IMR-90 (cell line): Measurements from ENCODE around the gene S100A2.

ENCODE experiments used
- BHLHE40 ChIP-seq: fragments of 150-350 bp; IDR thresholded peaks from 2 replicates; pipeline ENCODE4 v1.6.1; 2016; ENCODE audit warnings: mild to moderate bottlenecking, low read depth, low read length
- CEBPB ChIP-seq: IDR thresholded peaks from 2 replicates; pipeline ENCODE4 v1.6.1; 2012; ENCODE audit warnings: low read depth, low read length, improper control_type of control experiment
- CHD1 ChIP-seq: IDR thresholded peaks from 2 replicates; pipeline ENCODE4 v1.6.1; 2012; ENCODE audit warnings: low read depth, low read length, improper control_type of control experiment
- CTCF ChIP-seq: conservative IDR thresholded peaks from 2 replicates; pipeline ENCODE4 v1.5.1; 2012; ENCODE audit warnings: mild to moderate bottlenecking, low read depth, low read length, improper control_type of control experiment
- FOS ChIP-seq: fragments of 150-350 bp; IDR thresholded peaks from 2 replicates; pipeline ENCODE4 v1.6.1; 2016; ENCODE audit warnings: low read depth, low read length
- MAFK ChIP-seq: IDR thresholded peaks from 2 replicates; pipeline ENCODE4 v1.6.1; 2012; ENCODE audit warnings: low read depth, low read length, improper control_type of control experiment
- MAZ ChIP-seq: IDR thresholded peaks from 2 replicates; pipeline ENCODE4 v1.6.1; 2012; ENCODE audit warnings: low read depth, mild to moderate bottlenecking, low read length, improper control_type of control experiment, moderate library complexity, borderline replicate concordance
- MXI1 ChIP-seq: IDR thresholded peaks from 2 replicates; pipeline ENCODE4 v1.6.1; 2012; ENCODE audit warnings: low read depth, mild to moderate bottlenecking, low read length, moderate library complexity, borderline replicate concordance
- POLR2A ChIP-seq: IDR thresholded peaks from 2 replicates; pipeline ENCODE4 v1.6.1; 2012; ENCODE audit warnings: mild to moderate bottlenecking, low read depth, low read length
- RAD21 ChIP-seq: IDR thresholded peaks from 2 replicates; pipeline ENCODE4 v1.6.1; 2012; ENCODE audit warnings: low read length, improper control_type of control experiment
- RCOR1 ChIP-seq: IDR thresholded peaks from 2 replicates; pipeline ENCODE4 v1.6.1; 2012; ENCODE audit warnings: mild to moderate bottlenecking, low read length, improper control_type of control experiment; ENCODE audit not compliant: insufficient replicate concordance
- RFX5 ChIP-seq: IDR thresholded peaks from 2 replicates; pipeline ENCODE4 v1.8.0; 2012; ENCODE audit warnings: low read depth, mild to moderate bottlenecking, low read length, moderate library complexity
- SMC3 ChIP-seq: fragments of 150-350 bp; IDR thresholded peaks from 2 replicates; pipeline ENCODE4 v1.6.1; 2016; ENCODE audit warnings: low read depth, mild to moderate bottlenecking, antibody characterized with exemption, low read length, moderate library complexity
- TF ChIP-seq, protein P1 (sequence below): fragments of 150-350 bp; IDR thresholded peaks from 2 replicates; pipeline ENCODE4 v1.6.1; 2017; ENCODE audit warnings: mild to moderate bottlenecking, antibody characterized with exemption, low read length, low read depth

DNA sequence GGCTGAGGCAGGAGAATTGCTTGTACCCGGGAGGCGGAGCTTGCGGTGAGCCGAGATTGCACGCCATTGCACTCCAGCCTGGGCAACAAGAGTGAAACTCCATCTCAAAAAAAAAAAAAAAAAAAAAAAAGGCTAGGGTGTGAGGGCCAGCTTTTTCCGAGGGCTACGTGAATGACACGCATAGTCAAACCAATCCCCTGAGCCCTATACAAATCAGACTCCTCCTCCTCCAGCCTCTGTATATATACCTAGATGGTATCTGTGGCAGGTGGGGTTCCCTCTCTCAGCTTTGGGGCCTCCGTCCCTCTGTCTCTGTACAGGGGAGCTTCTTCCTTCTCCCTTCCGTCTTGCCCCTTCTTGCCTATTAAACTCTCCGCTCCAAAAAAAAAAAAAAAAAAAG is 40.5 kb upstream of the S100A2 start:
- TF ChIP-seq CTCF (no peak), CEBPB (no peak), POLR2A (no peak), BHLHE40 (no peak), MAFK (no peak), RAD21 (no peak), SMC3 (no peak), CHD1 (no peak), MXI1 (no peak), RCOR1 (no peak), MAZ (no peak), RFX5 (no peak), FOS (no peak)
- TF ChIP-seq, protein P1, sequence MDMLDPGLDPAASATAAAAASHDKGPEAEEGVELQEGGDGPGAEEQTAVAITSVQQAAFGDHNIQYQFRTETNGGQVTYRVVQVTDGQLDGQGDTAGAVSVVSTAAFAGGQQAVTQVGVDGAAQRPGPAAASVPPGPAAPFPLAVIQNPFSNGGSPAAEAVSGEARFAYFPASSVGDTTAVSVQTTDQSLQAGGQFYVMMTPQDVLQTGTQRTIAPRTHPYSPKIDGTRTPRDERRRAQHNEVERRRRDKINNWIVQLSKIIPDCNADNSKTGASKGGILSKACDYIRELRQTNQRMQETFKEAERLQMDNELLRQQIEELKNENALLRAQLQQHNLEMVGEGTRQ, result no peak
